PC-3 (cell line): ENCODE results near the gene STAC3. TPM values are rescaled to one million over a fixed set of nuclear protein-coding genes. Genes with fewer than 3 reads are reported as not detected.

Experiments used
- ATAC-seq: fragments of 200-7000 bp; cut with Tn5 transposase; 2 replicates; pipeline ENCODE4 v1.9.1; 2020; ENCODE audit warnings: mild to moderate bottlenecking, moderate library complexity
- BruUV-seq: library from RNA; stranded (reverse); fragments of 400-500 nt; replicated peaks from 2 replicates; lab custom pipeline; 2021; lab: Mats Ljungman, UMichigan
- CTCF ChIA-PET: fragments of 300-600 bp; sonication (Branson Sonifier 250); formaldehyde crosslinking; loops from one replicate; lab custom pipeline; 2022; ENCODE audit warnings: antibody characterized with exemption; lab: Charles Lee
- POLR2A ChIA-PET: fragments of 300-600 bp; sonication (Branson Sonifier 250); formaldehyde crosslinking; loops from one replicate; lab custom pipeline; 2022; ENCODE audit warnings: antibody characterized with exemption; ENCODE audit not compliant: unreplicated experiment; lab: Charles Lee
- DNase-seq: peaks from one replicate; pipeline ENCODE4 v3.0.0-alpha.2; 2015
- H2AFZ ChIP-seq: fragments of 300-600 bp; sonication (generic); 2 replicates; pipeline ENCODE4 v1.6.0; 2016; ENCODE audit warnings: antibody characterized with exemption, low read length
- H3F3A ChIP-seq: fragments of 300-600 bp; sonication (generic); one replicate; pipeline ENCODE4 v1.6.0; 2017; ENCODE audit warnings: antibody characterized with exemption, low read length, control low read depth, mild to moderate bottlenecking; ENCODE audit not compliant: unreplicated experiment
- H3K27ac ChIP-seq: fragments of 300-600 bp; sonication (generic); 2 replicates; pipeline ENCODE4 v1.5.1; 2016; ENCODE audit warnings: mild to moderate bottlenecking, low read length
- H3K27me3 ChIP-seq: fragments of 300-600 bp; sonication (generic); 2 replicates; pipeline ENCODE4 v1.6.1; 2016; ENCODE audit warnings: low read length, mixed read lengths
- H3K36me3 ChIP-seq: fragments of 300-600 bp; sonication (generic); 2 replicates; pipeline ENCODE4 v1.6.1; 2016; ENCODE audit warnings: low read depth, mixed run types, low read length, mixed read lengths
- H3K4me1 ChIP-seq: fragments of 300-600 bp; sonication (generic); 2 replicates; pipeline ENCODE4 v1.5.1; 2016; ENCODE audit warnings: low read length; ENCODE audit not compliant: insufficient read depth
- H3K4me2 ChIP-seq: fragments of 300-600 bp; sonication (generic); 2 replicates; pipeline ENCODE4 v1.6.0; 2016; ENCODE audit warnings: low read length
- H3K4me3 ChIP-seq: fragments of 300-600 bp; sonication (generic); 2 replicates; pipeline ENCODE4 v1.5.1; 2016; ENCODE audit warnings: mild to moderate bottlenecking, low read length, mixed read lengths
- H3K79me2 ChIP-seq: fragments of 300-600 bp; sonication (generic); 2 replicates; pipeline ENCODE4 v1.6.1; 2017; ENCODE audit warnings: low read length, mixed read lengths
- H3K9ac ChIP-seq: fragments of 300-600 bp; sonication (generic); 2 replicates; pipeline ENCODE4 v1.6.0; 2016; ENCODE audit warnings: mild to moderate bottlenecking, low read length
- H3K9me2 ChIP-seq: fragments of 300-600 bp; sonication (generic); replicated peaks from 2 replicates; pipeline ENCODE4 v1.6.1; 2016; ENCODE audit warnings: mixed run types, low read length, mixed read lengths
- H3K9me3 ChIP-seq: fragments of 300-600 bp; sonication (generic); 2 replicates; pipeline ENCODE4 v1.6.1; 2016; ENCODE audit warnings: low read length, mixed read lengths
- H4K20me1 ChIP-seq: fragments of 300-600 bp; sonication (generic); 2 replicates; pipeline ENCODE4 v1.6.1; 2016; ENCODE audit warnings: low read length, mixed read lengths
- EZH2 ChIP-seq: fragments of 300-600 bp; sonication (generic); IDR thresholded peaks from one replicate; pipeline ENCODE4 v1.6.1; 2017; ENCODE audit warnings: antibody characterized with exemption, mild to moderate bottlenecking, low read length; ENCODE audit not compliant: unreplicated experiment
- EZH2phosphoT487 ChIP-seq: fragments of 300-600 bp; sonication (generic); IDR thresholded peaks from 2 replicates; pipeline ENCODE4 v1.6.1; 2018; ENCODE audit warnings: mild to moderate bottlenecking, antibody characterized with exemption, low read length, borderline replicate concordance
- intact Hi-C: fragments of 100-400 bp; cut with micrococcal nuclease; formaldehyde crosslinking; loops from 2 replicates; pipeline ENCODE4 v1.9.0; 2023
- total RNA-seq: library from RNA; depleted of rRNA; stranded (reverse); fragments of >200 nt; gene quantifications from 2 replicates; pipeline ENCODE4 v1.2.3, GENCODE V29; 2014
- TF ChIP-seq, protein P1 (sequence below): fragments of 300-600 bp; sonication (generic); conservative IDR thresholded peaks from 2 replicates; pipeline ENCODE4 v1.5.1; 2017; ENCODE audit warnings: antibody characterized with exemption, low read depth, mild to moderate bottlenecking, low read length

The STAC3 gene
- total RNA-seq, 1 experiment from 2014 or later = 1.8 TPM

DNA sequence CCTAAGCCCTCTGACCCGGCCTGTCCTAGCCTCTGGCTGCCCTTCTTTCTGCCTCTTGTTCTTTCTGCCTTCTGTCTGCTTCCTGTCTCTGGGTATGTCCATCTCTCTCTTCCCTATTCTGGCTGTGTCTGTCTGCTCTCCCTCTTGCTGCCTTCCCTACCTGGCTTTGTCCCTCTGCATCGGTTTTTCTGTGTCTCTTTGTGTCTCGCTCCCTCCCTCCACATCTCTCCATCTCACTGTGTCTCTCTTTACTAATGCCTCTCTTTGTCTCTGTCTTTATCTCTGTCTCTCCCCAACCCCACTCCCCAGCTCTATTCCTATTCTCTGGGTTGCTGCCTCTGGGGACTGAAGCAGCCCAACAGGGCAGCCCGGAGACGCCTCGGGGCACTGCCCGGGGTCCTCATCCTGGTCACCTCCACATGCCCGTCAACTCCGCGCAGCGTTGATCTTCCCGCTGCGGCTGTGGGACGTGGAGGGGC, 11.4 kb downstream of the STAC3 start:
- DNase-seq (no peak), ATAC-seq (peak; percentile 0; the same call in 1 of the 2 replicates)
- Histone ChIP-seq H4K20me1 (no peaks in the 10 kb centered on the region), H3K4me1 (peaks cover 33% of the 10 kb centered on the region), H3K4me2 (peak overlapping the region; percentile 98), H3K4me3 (peak overlapping the region; percentile 70), H3K9ac (peak overlapping the region; percentile 31; the same call in 1 of the 2 replicates), H3K9me2 (no peaks in the 10 kb centered on the region), H3K36me3 (no peaks in the 10 kb centered on the region; the same call in 1 of the 2 replicates), H3K9me3 (no peaks in the 10 kb centered on the region), H3F3A (no peaks in the 10 kb centered on the region), H2AFZ (peak overlapping the region; percentile 79), H3K79me2 (no peaks in the 10 kb centered on the region), H3K27me3 (peaks cover 16% of the 10 kb centered on the region), H3K27ac (no peak overlapping the region)
- ChIA-PET CTCF (interaction anchor here (0.6 to 1.9 kb wide), 4 partner anchors 10 to 112 kb away, joined by 5 to 11 read pairs (median 8); partner anchors contain the start of genes LRP1 and SHMT2), POLR2A (no interaction called here)
- intact Hi-C loops = loop anchor here (1.0 kb wide), 1 partner anchor 26 kb away; no protein-coding TSS in a partner anchor
- TF ChIP-seq EZH2 = no peak
- TF ChIP-seq EZH2phosphoT487 = no peak
- TSS peak; percentile 25 for BruUV-seq

DNA sequence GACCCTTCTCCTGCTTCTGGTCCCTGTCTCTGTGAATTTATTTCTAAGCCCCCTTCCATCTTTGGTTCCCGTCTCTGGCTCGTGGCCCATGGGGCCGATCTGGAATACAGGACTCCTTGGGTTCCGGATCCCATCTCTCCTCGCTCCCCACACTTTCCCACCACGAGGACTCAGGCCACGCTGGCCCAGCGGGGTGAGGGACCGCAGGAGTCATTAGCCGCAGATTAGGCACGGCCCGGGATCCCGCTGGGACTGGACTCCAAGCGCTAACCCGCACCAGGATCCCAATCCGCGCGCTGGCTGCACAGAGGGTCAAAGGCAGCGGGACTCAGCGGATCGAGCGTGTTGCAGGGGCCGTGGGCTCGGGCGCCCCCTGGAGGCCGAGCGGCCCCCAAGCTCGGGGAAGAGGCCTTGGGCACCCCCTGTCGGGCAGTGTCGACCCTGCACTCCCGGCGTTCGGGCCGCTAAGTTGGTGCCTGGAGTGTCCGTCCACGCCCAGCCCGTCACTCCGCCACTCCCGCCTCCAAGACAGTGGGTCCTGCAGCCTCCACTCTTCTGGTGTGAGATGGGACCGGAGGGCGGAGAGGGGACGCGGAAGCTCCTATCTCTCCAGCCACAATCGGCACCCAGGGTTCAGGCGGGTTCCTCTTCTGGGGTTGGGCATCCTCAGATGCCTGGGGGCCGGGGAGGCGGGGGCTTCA, 12.0 kb downstream of the STAC3 start:
- DNase-seq (peak; percentile 89), ATAC-seq (peak; percentile 51)
- H4K20me1 ChIP-seq = no peaks in the 10 kb centered on the region
- BruUV-seq = no TSS peak
- intact Hi-C loops = loop anchor here (1.0 kb wide), 1 partner anchor 26 kb away; no protein-coding TSS in a partner anchor
- no peaks in the 10 kb centered on the region for H3K9me3 ChIP-seq
- peaks cover 4% of the 10 kb centered on the region; the same call in 1 of the 2 replicates for H3K36me3 ChIP-seq
- no peaks in the 10 kb centered on the region for H3F3A ChIP-seq
- peaks cover 16% of the 10 kb centered on the region for H3K27me3 ChIP-seq
- peaks cover 33% of the 10 kb centered on the region for H3K4me1 ChIP-seq
- H3K9me2 ChIP-seq = no peaks in the 10 kb centered on the region
- H2AFZ ChIP-seq = peak overlapping the region; percentile 79
- no peaks in the 10 kb centered on the region for H3K79me2 ChIP-seq
- no peak overlapping the region for H3K27ac ChIP-seq
- ChIA-PET POLR2A (no interaction called here), CTCF (interaction anchor here (0.6 to 1.9 kb wide), 3 partner anchors 9 to 111 kb away, joined by 5 to 11 read pairs (median 6); partner anchors contain the start of genes LRP1 and SHMT2)
- peak overlapping the region; percentile 70 for H3K4me3 ChIP-seq
- no peak overlapping the region for H3K9ac ChIP-seq
- H3K4me2 ChIP-seq = peak overlapping the region; percentile 98
- TF ChIP-seq, protein P1, sequence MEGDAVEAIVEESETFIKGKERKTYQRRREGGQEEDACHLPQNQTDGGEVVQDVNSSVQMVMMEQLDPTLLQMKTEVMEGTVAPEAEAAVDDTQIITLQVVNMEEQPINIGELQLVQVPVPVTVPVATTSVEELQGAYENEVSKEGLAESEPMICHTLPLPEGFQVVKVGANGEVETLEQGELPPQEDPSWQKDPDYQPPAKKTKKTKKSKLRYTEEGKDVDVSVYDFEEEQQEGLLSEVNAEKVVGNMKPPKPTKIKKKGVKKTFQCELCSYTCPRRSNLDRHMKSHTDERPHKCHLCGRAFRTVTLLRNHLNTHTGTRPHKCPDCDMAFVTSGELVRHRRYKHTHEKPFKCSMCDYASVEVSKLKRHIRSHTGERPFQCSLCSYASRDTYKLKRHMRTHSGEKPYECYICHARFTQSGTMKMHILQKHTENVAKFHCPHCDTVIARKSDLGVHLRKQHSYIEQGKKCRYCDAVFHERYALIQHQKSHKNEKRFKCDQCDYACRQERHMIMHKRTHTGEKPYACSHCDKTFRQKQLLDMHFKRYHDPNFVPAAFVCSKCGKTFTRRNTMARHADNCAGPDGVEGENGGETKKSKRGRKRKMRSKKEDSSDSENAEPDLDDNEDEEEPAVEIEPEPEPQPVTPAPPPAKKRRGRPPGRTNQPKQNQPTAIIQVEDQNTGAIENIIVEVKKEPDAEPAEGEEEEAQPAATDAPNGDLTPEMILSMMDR = peak; percentile 100
- no peak for TF ChIP-seq EZH2phosphoT487
- no peak for TF ChIP-seq EZH2

DNA sequence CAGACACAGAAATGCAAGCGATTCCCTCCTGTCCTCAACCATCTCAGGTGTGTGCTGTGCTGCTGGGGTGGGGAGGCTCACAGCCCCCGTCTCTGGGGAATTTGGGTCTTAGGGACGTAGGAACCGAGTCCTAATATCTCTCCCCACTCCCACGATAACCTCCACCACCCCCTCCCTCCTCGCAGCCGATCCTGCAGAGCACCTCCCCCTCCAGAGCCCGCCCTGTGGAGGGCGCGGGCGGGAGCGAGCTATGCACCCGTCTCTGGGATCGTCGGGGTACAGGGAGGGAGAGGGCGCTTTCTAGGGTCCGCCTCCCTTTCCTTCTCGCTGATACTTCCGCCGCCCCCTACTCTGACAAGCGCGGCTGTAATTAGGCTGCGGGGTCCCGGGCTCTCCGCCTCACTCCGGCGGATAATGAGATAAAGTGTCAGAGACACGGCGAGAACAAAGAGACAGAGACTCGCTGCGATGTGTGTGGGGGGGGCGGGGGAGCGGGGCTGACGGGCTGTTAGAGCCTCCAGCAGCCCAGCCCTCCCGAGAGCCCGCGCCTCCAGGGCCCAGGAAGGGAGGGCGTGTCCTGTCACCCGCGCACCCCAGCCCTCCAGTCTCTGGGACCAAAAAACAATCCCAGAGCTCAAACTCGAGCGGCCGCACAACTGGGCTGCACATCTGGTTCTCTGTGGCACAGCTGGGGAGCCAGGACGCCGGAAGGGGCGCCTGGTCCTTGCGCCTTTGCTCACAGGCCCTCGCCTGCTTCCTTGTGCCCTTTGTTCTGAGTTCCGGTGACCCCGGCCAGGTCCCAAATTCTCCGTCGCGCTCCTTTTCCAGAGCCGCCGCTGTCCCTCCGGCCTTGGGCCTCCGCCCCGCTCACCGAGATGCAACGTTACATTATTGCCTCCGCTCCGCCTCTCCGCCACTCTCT, 12.8 kb downstream of the STAC3 start:
- H3K4me1 ChIP-seq = peaks cover 33% of the 10 kb centered on the region
- H3K9me2 ChIP-seq = no peaks in the 10 kb centered on the region
- intact Hi-C loops = no loop called here
- H3F3A ChIP-seq = no peaks in the 10 kb centered on the region
- peaks cover 12% of the 10 kb centered on the region; the same call in 1 of the 2 replicates for H3K36me3 ChIP-seq
- peak overlapping the region; percentile 54 for H3K4me3 ChIP-seq
- TF ChIP-seq, protein P1 = no peak
- TF ChIP-seq EZH2 = no peak
- TF ChIP-seq EZH2phosphoT487 = no peak
- H3K4me2 ChIP-seq = peak overlapping the region; percentile 98
- H3K79me2 ChIP-seq = 0 out of 2 replicates have a peak, but pooled peaks cover under 1% of the 10 kb centered on the region
- H4K20me1 ChIP-seq = no peaks in the 10 kb centered on the region
- no TSS peak for BruUV-seq
- DNase-seq (no peak), ATAC-seq (no peak)
- no peaks in the 10 kb centered on the region for H3K9me3 ChIP-seq
- H3K27ac ChIP-seq = no peak overlapping the region
- H3K27me3 ChIP-seq = peaks cover 16% of the 10 kb centered on the region
- H2AFZ ChIP-seq = peak overlapping the region; percentile 77
- ChIA-PET POLR2A (no interaction called here), CTCF (interaction anchor here (0.7 to 1.9 kb wide), 2 partner anchors 8 to 24 kb away, joined by 3 to 11 read pairs; partner anchors contain the start of gene SHMT2)
- no peak overlapping the region for H3K9ac ChIP-seq
